H1 (cell line): ENCODE measurements around the gene SPATA13. TPM values are rescaled to one million over a fixed set of nuclear protein-coding genes. Genes with fewer than 3 reads are reported as not detected.

Experiments
- CTCF ChIA-PET: fragments of 300-600 bp; sonication (Branson Sonifier 250); formaldehyde crosslinking; loops from one replicate; lab custom pipeline; 2021; ENCODE audit not compliant: partially characterized antibody; lab: Charles Lee
- POLR2A ChIA-PET: fragments of 300-600 bp; sonication (Branson Sonifier 250); formaldehyde crosslinking; loops from one replicate; lab custom pipeline; 2021; ENCODE audit warnings: inconsistent platforms; ENCODE audit not compliant: partially characterized antibody; lab: Charles Lee
- DNase-seq, 2 experiments: peaks; one replicate each; pipeline versions ENCODE4 v3.0.0 to v3.0.0-alpha.2; 2010 to 2022; ENCODE audit warnings: low spot score in 2 of 2, low read depth in 1 of 2, mixed read lengths in 1 of 2
- FAIRE-seq: peaks from 2 replicates; lab custom pipeline; 2011; peaks lifted over from hg19 to GRCh38; lab: Jason Lieb, UNC
- H2AFZ ChIP-seq: 2 replicates; pipeline ENCODE4 v1.8.1; 2012; ENCODE audit warnings: low read length, inconsistent platforms
- H2AK5ac ChIP-seq: 2 replicates; pipeline ENCODE4 v1.6.1; 2013; ENCODE audit warnings: low read depth, low read length
- H2BK120ac ChIP-seq: replicated peaks from 2 replicates; pipeline ENCODE3; 2013; ENCODE audit warnings: low read depth, low read length, inconsistent platforms
- H2BK12ac ChIP-seq: 2 replicates; pipeline ENCODE4 v1.6.1; 2013; ENCODE audit warnings: low read depth, low read length
- H2BK15ac ChIP-seq: 2 replicates; pipeline ENCODE4 v1.6.1; 2013; ENCODE audit warnings: low read length
- H2BK20ac ChIP-seq: 2 replicates; pipeline ENCODE4 v1.6.1; 2013; ENCODE audit warnings: low read length
- H2BK5ac ChIP-seq: 2 replicates; pipeline ENCODE4 v1.6.1; 2013; ENCODE audit warnings: low read depth, low read length
- H3K14ac ChIP-seq: 2 replicates; pipeline ENCODE4 v1.6.1; 2013; ENCODE audit warnings: inconsistent platforms; ENCODE audit not compliant: insufficient read length
- H3K18ac ChIP-seq: 2 replicates; pipeline ENCODE4 v1.6.1; 2013; ENCODE audit warnings: low read length; ENCODE audit errors: extremely low read depth
- H3K23ac ChIP-seq: 2 replicates; pipeline ENCODE4 v1.6.1; 2013; ENCODE audit warnings: inconsistent platforms; ENCODE audit not compliant: insufficient read length
- H3K23me2 ChIP-seq: 2 replicates; pipeline ENCODE4 v1.6.1; 2013; ENCODE audit warnings: low read depth, low read length
- H3K27ac ChIP-seq: 2 replicates; pipeline ENCODE4 v1.6.1; 2011; ENCODE audit warnings: low read depth, low read length, inconsistent platforms
- H3K27me3 ChIP-seq, 4 experiments: replicated peaks in 1 of 4; 1 replicate in 1 of 4; 2 replicates in 3 of 4; pipeline versions ENCODE4 v1.6.1 to v1.8.1; 2011 to 2013; ENCODE audit warnings: low read length in 3 of 4, mild to moderate bottlenecking in 3 of 4, inconsistent platforms in 2 of 4, mixed read lengths in 2 of 4, moderate library complexity in 1 of 4; ENCODE audit not compliant: control insufficient read depth in 3 of 4, insufficient read depth in 3 of 4; ENCODE audit errors: extremely low read depth in 1 of 4
- H3K36me3 ChIP-seq, 4 experiments: 2 replicates each; pipeline versions ENCODE4 v1.6.1 to v1.8.1; 2011 to 2013; ENCODE audit warnings: mild to moderate bottlenecking in 4 of 4, low read length in 3 of 4, moderate library complexity in 2 of 4, control low read depth in 1 of 4, inconsistent platforms in 1 of 4; ENCODE audit not compliant: insufficient read depth in 4 of 4, control insufficient read depth in 2 of 4
- H3K4ac ChIP-seq: replicated peaks from 2 replicates; pipeline ENCODE3; 2013; ENCODE audit warnings: low read length, low read depth, mixed read lengths, inconsistent platforms; ENCODE audit not compliant: insufficient read length
- H3K4me1 ChIP-seq, 4 experiments: replicated peaks in 1 of 4; 1 replicate in 1 of 4; 2 replicates in 3 of 4; pipeline versions ENCODE4 v1.6.1 to v1.8.1; 2011 to 2013; ENCODE audit warnings: low read length in 3 of 4, inconsistent platforms in 2 of 4, mixed read lengths in 1 of 4; ENCODE audit not compliant: insufficient read depth in 4 of 4, control insufficient read depth in 3 of 4
- H3K4me2 ChIP-seq, 2 experiments: 2 replicates each; pipeline versions ENCODE4 v1.6.1 to v1.8.1; 2011 to 2013; ENCODE audit warnings: low read depth in 2 of 2, low read length in 2 of 2, control low read depth in 1 of 2, inconsistent platforms in 1 of 2, mild to moderate bottlenecking in 1 of 2; ENCODE audit not compliant: insufficient read depth in 1 of 2
- H3K4me3 ChIP-seq, 4 experiments: fragments of 200-600, 300-600 bp in 1 of 4; sonication (generic), shearing (Covaris generic), sonication (Bioruptor Twin) in 1 of 4; 2 replicates each; pipeline versions ENCODE4 v1.5.1 to v1.8.1; 2011 to 2016; ENCODE audit warnings: low read length in 4 of 4, low read depth in 3 of 4, control low read depth in 2 of 4, inconsistent platforms in 2 of 4, mild to moderate bottlenecking in 2 of 4, mixed read lengths in 1 of 4, moderate library complexity in 1 of 4; ENCODE audit not compliant: insufficient read depth in 2 of 4; ENCODE audit errors: extremely low read depth in 1 of 4
- H3K56ac ChIP-seq: replicated peaks from 2 replicates; pipeline ENCODE3; 2013; ENCODE audit warnings: low read depth, mild to moderate bottlenecking, mixed read lengths, low read length, inconsistent platforms; ENCODE audit not compliant: insufficient read length
- H3K79me1 ChIP-seq: 2 replicates; pipeline ENCODE4 v1.6.1; 2013; ENCODE audit warnings: low read depth, low read length, control low read depth
- H3K79me2 ChIP-seq, 2 experiments: 2 replicates each; pipeline versions ENCODE4 v1.6.1 to v1.8.1; 2012 to 2013; ENCODE audit warnings: low read length in 2 of 2, mild to moderate bottlenecking in 2 of 2, inconsistent platforms in 1 of 2; ENCODE audit not compliant: insufficient read depth in 2 of 2, control insufficient read depth in 1 of 2
- H3K9ac ChIP-seq, 4 experiments: replicated peaks in 1 of 4; 1 replicate in 1 of 4; 2 replicates in 3 of 4; pipeline versions ENCODE4 v1.6.1 to v1.8.1; 2011 to 2013; ENCODE audit warnings: low read depth in 3 of 4, low read length in 3 of 4, control low read depth in 2 of 4, mild to moderate bottlenecking in 2 of 4, moderate library complexity in 2 of 4, inconsistent platforms in 1 of 4; ENCODE audit errors: extremely low read depth in 1 of 4
- H3K9me3 ChIP-seq, 2 experiments: 2 replicates each; pipeline versions ENCODE4 v1.6.1 to v1.8.1; 2012 to 2013; ENCODE audit warnings: mild to moderate bottlenecking in 2 of 2, moderate library complexity in 2 of 2, control low read depth in 1 of 2, inconsistent platforms in 1 of 2, low read depth in 1 of 2, low read length in 1 of 2, mixed read lengths in 1 of 2; ENCODE audit not compliant: insufficient read depth in 2 of 2
- H4K20me1 ChIP-seq, 2 experiments: replicated peaks in 1 of 2; 2 replicates each; pipeline versions ENCODE3 to v1.8.1; 2011 to 2013; ENCODE audit warnings: inconsistent platforms in 2 of 2, low read length in 2 of 2, mild to moderate bottlenecking in 1 of 2; ENCODE audit not compliant: insufficient read depth in 2 of 2, control insufficient read depth in 1 of 2
- H4K5ac ChIP-seq: 2 replicates; pipeline ENCODE4 v1.6.1; 2013; ENCODE audit warnings: low read length, low read depth, mixed read lengths, inconsistent platforms; ENCODE audit not compliant: insufficient read length
- H4K8ac ChIP-seq: 2 replicates; pipeline ENCODE4 v1.8.0; 2013; ENCODE audit warnings: mild to moderate bottlenecking, moderate library complexity, low read length, inconsistent platforms; ENCODE audit not compliant: insufficient read depth; ENCODE audit errors: extremely low read depth
- H4K91ac ChIP-seq: replicated peaks from 2 replicates; pipeline ENCODE3; 2013; ENCODE audit warnings: low read length, mixed read lengths, inconsistent platforms; ENCODE audit not compliant: insufficient read length
- CBX8 ChIP-seq: fragments of 300-800, 300-1000 bp; sonication (generic); IDR thresholded peaks from 2 replicates; pipeline ENCODE4 v1.7.1; 2016; ENCODE audit warnings: low read depth, low read length, borderline replicate concordance
- WGBS, 2 experiments: shearing (Covaris generic) in 1 of 2; methylation state at CpG; one replicate each; pipeline versions ENCODE4 v1.1.6 to v1.1.7; 2013 to 2015; ENCODE audit warnings: low lambda C conversion rate in 2 of 2, mixed read lengths in 2 of 2, inconsistent platforms in 1 of 2, low coverage in 1 of 2, missing lambda C conversion rate in 1 of 2; ENCODE audit not compliant: insufficient replicate concordance in 2 of 2, insufficient coverage in 1 of 2, insufficient read length in 1 of 2; ENCODE audit errors: extremely low coverage in 1 of 2, missing lambda C conversion rate in 1 of 2; 5-methylcytosine and 5-hydroxymethylcytosine counted together
- polyA plus RNA-seq, 7 experiments: library from polyadenylated mRNA; depleted of rRNA in 3 of 7; stranded (reverse) in 5 of 7; unstranded in 2 of 7; fragments of >200 nt in 5 of 7; fragments of 200-250 nt in 2 of 7; gene quantifications; 1 replicate in 5 of 7; 2 replicates in 1 of 7; 4 replicates in 1 of 7; pipeline versions ENCODE4 v1.2.1 to v1.2.3, GENCODE V29; 2011 to 2013; ENCODE audit warnings: missing spikeins in 2 of 7, mixed read lengths in 2 of 7
- total RNA-seq: library from RNA; stranded (reverse); fragmentation: NEBNext Ultra II Directional; extraction: Animal tissue kit (Norgen Biotek cat#: 25700); gene quantifications from 2 replicates; pipeline ENCODE4 v1.2.1, GENCODE V29; 2021

SPATA13 gene
- total and polyA plus RNA-seq, 2 of the 8 experiments (the other 6 are each of a cell fraction or from before 2014, with no cell fraction given): 12.6 to 30.9 TPM

DNA sequence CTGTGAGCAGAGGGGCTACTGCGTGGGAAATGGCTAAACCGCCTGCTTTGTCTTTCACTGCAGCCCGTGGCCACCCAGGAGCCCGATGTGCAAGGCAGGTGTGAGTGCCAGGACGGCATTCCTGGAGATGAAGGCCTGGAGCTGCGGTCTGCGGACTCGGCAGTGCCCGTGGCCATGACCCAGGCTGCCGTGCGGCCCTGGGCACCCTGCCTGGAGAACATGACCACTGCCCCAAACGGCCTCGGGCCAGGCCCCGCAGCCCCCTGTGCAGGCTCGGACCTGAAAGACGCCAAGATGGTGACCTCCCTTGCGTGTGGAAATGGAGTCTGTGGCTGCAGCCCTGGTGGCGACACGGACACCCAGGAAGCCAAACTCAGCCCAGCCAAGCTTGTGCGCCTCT, 62.2 kb downstream of the SPATA13 start:
- POLR2A ChIA-PET: no interaction called here
- H2BK12ac ChIP-seq: no peak overlapping the region
- 92% methylated on average over 20 of the region's 20 CpGs; no CpG with 5 or more reads in 1 of the 2 experiments for WGBS, 2 experiments
- no peak for TF ChIP-seq CBX8

More for the DNA sequence above, 62.2 kb downstream of the SPATA13 start:
- CTCF ChIA-PET: interaction anchor here (0.9 to 3.6 kb wide), 2 partner anchors 181 to 202 kb away, joined by 3 to 12 read pairs; no protein-coding TSS in a partner anchor
- Histone ChIP-seq H3K18ac (no peak overlapping the region), H3K9me3 (no peaks in the 10 kb centered on the region), H2BK120ac (no peak overlapping the region), H2AFZ (no peak overlapping the region), H3K23me2 (no peaks in the 10 kb centered on the region), H4K8ac (0 out of 2 replicates have a peak overlapping the region, but pooled peaks have one; percentile 9), H3K14ac (no peak overlapping the region), H3K27ac (no peak overlapping the region), H3K79me1 (peaks cover 8% of the 10 kb centered on the region), H3K23ac (no peak overlapping the region), H3K4ac (no peak overlapping the region), H2BK15ac (no peak overlapping the region), H4K91ac (no peak overlapping the region), H2BK20ac (no peak overlapping the region), H2AK5ac (no peak overlapping the region), H3K56ac (no peak overlapping the region), H3K4me3 (no peak overlapping the region), H4K20me1 (peaks cover 0 to 17% of the 10 kb centered on the region in 2 experiments), H3K36me3 (0 out of 8 replicates have a peak, but pooled peaks cover 0 to 7% (median 1%) of the 10 kb centered on the region in 4 experiments), H3K9ac (no peak overlapping the region), H4K5ac (no peak overlapping the region), H3K79me2 (peaks cover 0 to 23% of the 10 kb centered on the region in 2 experiments; a peak in 2 of 4 replicates), H2BK5ac (no peak overlapping the region; the same call in 1 of the 2 replicates), H3K4me2 (no peak overlapping the region), H3K4me1 (peaks cover 4 to 18% (median 13%) of the 10 kb centered on the region in 4 experiments), H3K27me3 (no peaks in the 10 kb centered on the region)
- no peak for DNase-seq
- FAIRE-seq: no peak
